SK-N-SH (cell line): ENCODE data around the gene DHRSX. TPM values are rescaled to one million over a fixed set of nuclear protein-coding genes. Genes with fewer than 3 reads are reported as not detected.

ENCODE experiments used
- CTCF ChIA-PET: fragments of 300-600, 350-600 bp; formaldehyde crosslinking; extraction: SDS; loops from one replicate; lab custom pipeline; 2021; lab: Yijun Ruan, JAX
- POLR2A ChIA-PET: fragments of 350-600 bp; sonication (Branson Sonifier 250); formaldehyde crosslinking; extraction: SDS; loops from one replicate; lab custom pipeline; 2020; ENCODE audit warnings: antibody characterized with exemption, inconsistent platforms; lab: Yijun Ruan, JAX
- DNase-seq: peaks from one replicate; pipeline ENCODE4 v3.0.0; 2012
- H2AFZ ChIP-seq: fragments of 200-600 bp; sonication (generic); 2 replicates; pipeline ENCODE4 v1.8.1; 2016; ENCODE audit warnings: antibody characterized with exemption, mild to moderate bottlenecking, low read depth
- H3F3A ChIP-seq: fragments of 200-600 bp; sonication (generic); replicated peaks from 2 replicates; pipeline ENCODE3; 2016; ENCODE audit warnings: antibody characterized with exemption, mild to moderate bottlenecking; ENCODE audit not compliant: insufficient read depth
- H3K27ac ChIP-seq, 2 experiments: fragments of 200-500 bp in 1 of 2; fragments of 200-600 bp in 1 of 2; sonication (Bioruptor generic) in 1 of 2; sonication (generic), shearing (Covaris generic) in 1 of 2; 2 replicates each; pipeline versions ENCODE4 v1.5.1 to v1.6.1; 2014 to 2016; ENCODE audit warnings: low read depth in 2 of 2, inconsistent platforms in 1 of 2, low read length in 1 of 2, mild to moderate bottlenecking in 1 of 2, mixed read lengths in 1 of 2
- H3K27me3 ChIP-seq: fragments of 200-600 bp; sonication (generic), shearing (Covaris generic); 2 replicates; pipeline ENCODE4 v1.6.1; 2016; ENCODE audit warnings: mixed run types; ENCODE audit not compliant: insufficient read depth
- H3K36me3 ChIP-seq, 2 experiments: fragments of 200-500 bp in 1 of 2; fragments of 200-600 bp in 1 of 2; sonication (Bioruptor generic) in 1 of 2; sonication (generic) in 1 of 2; replicated peaks in 1 of 2; 2 replicates each; pipeline versions ENCODE3 to v1.5.1; 2014 to 2016; ENCODE audit warnings: low read length in 1 of 2, mild to moderate bottlenecking in 1 of 2; ENCODE audit not compliant: insufficient read depth in 2 of 2, control insufficient read depth in 1 of 2
- H3K4me1 ChIP-seq, 2 experiments: fragments of 200-500 bp in 1 of 2; fragments of 200-600 bp in 1 of 2; sonication (Bioruptor generic) in 1 of 2; sonication (generic), shearing (Covaris generic) in 1 of 2; 2 replicates each; pipeline versions ENCODE4 v1.5.1 to v1.6.1; 2014 to 2016; ENCODE audit warnings: low read depth in 1 of 2, low read length in 1 of 2, mixed run types in 1 of 2; ENCODE audit not compliant: insufficient read depth in 2 of 2, control insufficient read depth in 1 of 2
- H3K4me2 ChIP-seq: fragments of 200-600 bp; sonication (generic), shearing (Covaris generic); 2 replicates; pipeline ENCODE4 v1.6.1; 2017; ENCODE audit warnings: mixed run types
- H3K4me3 ChIP-seq, 2 experiments: fragments of 200-500 bp in 1 of 2; fragments of 200-600 bp in 1 of 2; sonication (Bioruptor generic) in 1 of 2; sonication (generic), shearing (Covaris generic) in 1 of 2; 2 replicates each; pipeline versions ENCODE4 v1.5.1 to v1.8.1; 2014 to 2016; ENCODE audit warnings: low read depth in 2 of 2, inconsistent platforms in 1 of 2, low read length in 1 of 2, mild to moderate bottlenecking in 1 of 2, mixed read lengths in 1 of 2, moderate library complexity in 1 of 2
- H3K79me2 ChIP-seq: fragments of 200-600 bp; sonication (generic); 2 replicates; pipeline ENCODE4 v1.8.1; 2017; ENCODE audit warnings: mild to moderate bottlenecking; ENCODE audit not compliant: insufficient read depth
- H3K9ac ChIP-seq: fragments of 200-600 bp; sonication (generic); 2 replicates; pipeline ENCODE4 v1.6.1; 2017; ENCODE audit warnings: mixed run types
- H3K9me2 ChIP-seq: fragments of 200-600 bp; sonication (generic); 2 replicates; pipeline ENCODE4 v1.6.1; 2017; ENCODE audit warnings: mixed run types
- H3K9me3 ChIP-seq: fragments of 200-600 bp; sonication (generic); 2 replicates; pipeline ENCODE4 v1.6.1; 2017; ENCODE audit warnings: mixed run types, mild to moderate bottlenecking, moderate library complexity
- H4K20me1 ChIP-seq: fragments of 200-600 bp; sonication (generic); 2 replicates; pipeline ENCODE4 v1.6.1; 2017; ENCODE audit warnings: mild to moderate bottlenecking, mixed run types; ENCODE audit not compliant: insufficient read depth
- CTCF ChIP-seq: fragments of 200-600 bp; sonication (generic); IDR thresholded peaks from 2 replicates; pipeline ENCODE4 v1.6.1; 2017; ENCODE audit warnings: antibody characterized with exemption, mild to moderate bottlenecking, moderate library complexity
- MAX ChIP-seq: IDR thresholded peaks from 2 replicates; pipeline ENCODE4 v1.4.0; 2012; ENCODE audit warnings: low read depth
- PBX3 ChIP-seq: IDR thresholded peaks from 2 replicates; pipeline ENCODE4; 2012
- SMC3 ChIP-seq: IDR thresholded peaks from 2 replicates; pipeline ENCODE4 v1.6.1; 2012; ENCODE audit warnings: low read depth, low read length, improper control_type of control experiment
- USF2 ChIP-seq: fragments of 150-350 bp; IDR thresholded peaks from 2 replicates; pipeline ENCODE4 v1.6.1; 2017; ENCODE audit warnings: antibody characterized with exemption, low read length, low read depth, borderline replicate concordance
- ZBTB33 ChIP-seq: IDR thresholded peaks from 2 replicates; pipeline ENCODE4 v1.4.0; 2012; ENCODE audit warnings: low read depth, borderline replicate concordance
- WGBS: methylation state at CpG from one replicate; pipeline ENCODE4 v1.1.6; 2017; ENCODE audit warnings: low lambda C conversion rate; 5-methylcytosine and 5-hydroxymethylcytosine counted together
- polyA plus RNA-seq, 3 experiments: library from polyadenylated mRNA; depleted of rRNA; stranded (reverse); fragments of >200 nt; gene quantifications; 2 replicates each; pipeline ENCODE4 v1.2.3, GENCODE V29; 2012

DHRSX gene
- polyA plus RNA-seq, 1 of the 3 experiments (the other 2 are of a cell fraction) = 34.3 TPM

- CTCF ChIA-PET = no interaction called here
- H4K20me1 ChIP-seq = no peaks in the 10 kb centered on the region
- POLR2A ChIA-PET = no interaction called here
Measured at GRCh38 chrX:2183193-2183725, 317.5 kb downstream of the DHRSX start.

More at GRCh38 chrX:2183193-2183725, 317.5 kb downstream of the DHRSX start:
- Histone ChIP-seq H3K9me2 (no peaks in the 10 kb centered on the region), H3K79me2 (no peaks in the 10 kb centered on the region), H3K27ac (no peak overlapping the region), H3K4me2 (no peak overlapping the region), H3K36me3 (no peaks in the 10 kb centered on the region), H3K4me1 (no peaks in the 10 kb centered on the region; a peak in 1 of 4 replicates), H3K27me3 (no peaks in the 10 kb centered on the region), H3F3A (no peaks in the 10 kb centered on the region), H3K9ac (no peak overlapping the region), H3K4me3 (no peak overlapping the region), H2AFZ (no peak overlapping the region), H3K9me3 (no peaks in the 10 kb centered on the region)
- no peak for DNase-seq
- TF ChIP-seq ZBTB33 (no peak), PBX3 (no peak), USF2 (no peak), SMC3 (no peak), CTCF (no peak), MAX (no peak)
- 64% methylated on average over 14 of the region's 14 CpGs for WGBS
